SKM-1 treated with dmso at 0.1 percent for 144 hours (cell line): ENCODE measurements around the gene SMAD3.

Experiments
- DNase-seq: peaks from one replicate; lab custom pipeline; 2025; ENCODE audit not compliant: unreplicated experiment; lab: John Stamatoyannopoulos, UW

The SMAD3 gene

GRCh38 chr15:67124911-67125588 is 59.6 kb downstream of the SMAD3 start:
- no peak for DNase-seq

- DNase-seq = no peak
Measured at GRCh38 chr15:67125589-67126502, 60.4 kb downstream of the SMAD3 start.

GRCh38 chr15:67126551-67127330 is 61.3 kb downstream of the SMAD3 start:
- no peak for DNase-seq

DNA sequence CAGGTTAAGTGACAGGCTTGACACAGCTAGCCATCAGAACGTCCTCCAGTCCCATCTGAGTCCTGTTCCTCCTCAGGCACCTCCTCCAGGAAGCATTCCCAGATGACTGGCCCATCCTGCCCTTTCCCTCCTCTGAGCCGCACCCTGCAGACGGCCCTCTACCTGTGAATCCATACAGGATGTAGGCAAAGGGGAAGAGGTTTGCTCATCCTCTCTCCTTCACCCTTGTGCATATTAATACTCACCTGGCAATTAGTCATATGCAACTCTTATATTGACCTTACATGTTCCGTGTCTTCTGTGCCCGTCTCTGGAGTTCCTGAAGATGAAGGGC is 61.9 kb downstream of the SMAD3 start:
- DNase-seq = no peak

- no peak for DNase-seq
Measured at GRCh38 chr15:67127965-67128364, 62.6 kb downstream of the SMAD3 start.

GRCh38 chr15:67130166-67130565 is 64.8 kb downstream of the SMAD3 start:
- no peak for DNase-seq

- no peak for DNase-seq
Measured at GRCh38 chr15:67130673-67131601, 65.5 kb downstream of the SMAD3 start.

DNA sequence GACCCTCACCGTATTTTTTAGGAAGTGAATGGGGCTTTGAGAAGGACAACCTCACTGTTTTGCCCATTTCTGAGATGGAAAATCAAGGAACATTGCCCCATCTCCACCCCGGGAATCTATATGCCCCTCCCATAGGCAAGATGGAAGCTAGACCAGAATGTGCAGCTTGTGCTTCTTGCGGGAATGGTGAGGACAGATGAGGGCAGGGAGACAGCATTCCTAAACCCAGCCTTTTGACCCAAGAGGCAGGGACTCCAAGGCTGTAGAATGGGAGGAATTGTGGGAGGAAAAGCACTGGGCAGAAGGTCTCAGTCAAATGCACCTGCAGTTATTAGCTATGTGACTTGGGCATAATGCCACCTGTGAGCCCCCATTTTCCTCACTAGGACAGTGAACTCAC is 66.9 kb downstream of the SMAD3 start:
- no peak for DNase-seq

DNA sequence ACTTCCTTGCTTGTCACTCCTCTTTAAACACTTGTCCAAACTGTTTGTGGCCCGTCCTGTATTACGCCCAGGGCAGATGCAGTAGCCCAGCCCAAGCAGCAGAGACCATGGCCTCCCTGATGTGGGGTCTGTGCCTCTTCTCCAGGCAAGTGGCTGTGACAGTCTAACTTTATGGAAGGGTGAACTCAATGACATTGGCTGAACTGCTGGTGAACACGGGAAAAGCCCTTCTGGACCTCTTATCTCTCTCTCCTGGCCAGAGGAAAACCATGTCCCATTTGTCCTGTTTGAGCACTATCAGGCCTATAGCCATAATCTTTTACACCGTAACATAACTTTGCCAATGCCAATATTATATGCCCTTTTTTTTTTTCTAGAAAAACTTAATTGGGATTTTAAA is 67.6 kb downstream of the SMAD3 start:
- DNase-seq = no peak

DNA sequence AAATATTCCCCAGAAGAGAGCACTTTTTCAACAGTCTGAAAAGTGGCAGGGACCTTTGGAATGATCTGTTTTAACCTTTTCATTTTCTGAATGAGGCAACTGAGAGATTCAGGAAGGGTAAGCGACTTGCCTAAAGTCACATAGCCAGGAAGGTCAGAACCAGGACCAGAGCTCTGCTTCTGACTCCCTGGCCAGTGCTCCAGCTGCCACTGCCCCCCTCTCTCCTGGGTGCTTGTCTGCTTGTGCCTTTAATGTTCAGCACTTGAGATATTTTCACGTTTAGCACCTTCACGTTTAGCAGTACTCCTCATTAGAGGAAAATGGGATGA is 68.3 kb downstream of the SMAD3 start:
- no peak for DNase-seq

- DNase-seq = no peak
Measured at GRCh38 chr15:67134067-67134838, 68.9 kb downstream of the SMAD3 start.

GRCh38 chr15:67134871-67135492 is 69.6 kb downstream of the SMAD3 start:
- DNase-seq = no peak

- DNase-seq = no peak
Measured at GRCh38 chr15:67135494-67135893, 70.1 kb downstream of the SMAD3 start.

GRCh38 chr15:67136802-67137201 is 71.4 kb downstream of the SMAD3 start:
- no peak for DNase-seq

DNA sequence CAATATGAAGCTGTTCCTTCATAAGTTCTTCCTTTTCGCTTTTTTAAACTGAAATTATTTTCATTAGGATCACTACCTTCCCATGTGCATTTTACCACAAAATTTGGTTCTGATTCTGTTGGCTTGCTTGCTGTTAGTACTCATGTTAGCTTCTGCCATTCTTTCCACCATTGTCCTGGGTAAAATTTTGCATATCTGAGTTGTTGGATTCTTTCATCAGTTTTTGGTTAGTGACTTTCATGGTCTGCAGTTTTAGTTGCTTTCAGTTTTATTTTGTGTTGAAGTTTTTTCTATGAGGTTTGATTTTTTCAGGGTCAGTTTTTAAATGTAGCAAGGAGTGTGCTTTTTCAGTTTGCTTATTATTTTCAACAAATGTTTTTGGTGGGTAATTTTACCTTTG is 71.9 kb downstream of the SMAD3 start:
- no peak for DNase-seq

DNA sequence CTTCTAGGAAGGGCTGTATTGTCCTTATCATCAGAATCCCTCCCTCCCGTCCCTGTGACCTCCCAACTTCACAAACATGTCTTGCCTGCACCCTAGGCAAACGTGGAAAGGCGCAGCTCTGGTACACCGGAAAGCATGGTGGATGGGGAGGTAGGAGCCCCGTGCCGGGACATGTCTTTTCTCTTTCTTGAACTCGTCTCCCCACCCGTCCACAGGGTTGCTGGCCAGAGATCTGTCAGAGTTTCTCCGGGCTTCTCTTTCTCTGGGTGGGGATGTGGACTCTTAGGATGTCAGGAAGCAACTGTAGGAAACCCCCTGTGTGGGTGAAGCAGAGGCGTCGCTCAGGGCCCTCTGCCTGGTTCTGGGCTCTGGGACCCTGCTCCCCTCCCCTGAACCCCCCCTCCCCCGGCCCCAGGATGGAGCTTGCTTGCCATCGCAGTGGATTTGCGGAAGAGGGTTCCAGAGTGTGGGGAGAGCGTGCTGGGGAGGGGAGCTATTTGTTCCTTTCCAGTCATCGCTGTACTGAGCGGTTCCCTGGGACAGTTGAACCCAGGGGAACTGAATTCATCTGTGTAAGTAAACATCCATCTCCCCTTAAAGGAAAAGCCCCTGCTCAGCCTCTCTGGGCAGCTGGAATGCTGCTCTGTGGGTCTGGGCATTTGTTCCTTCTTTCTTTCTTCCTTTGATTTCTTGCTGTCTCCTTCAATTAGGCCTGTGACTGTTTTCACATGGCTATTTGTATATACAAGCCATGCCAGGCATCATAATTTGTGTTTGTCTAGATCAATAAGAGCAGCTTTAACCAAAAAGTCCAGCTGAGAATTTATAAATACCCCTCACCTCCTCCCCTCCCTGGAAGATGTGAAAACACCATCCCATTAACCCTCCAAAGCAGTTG is 72.8 kb downstream of the SMAD3 start:
- DNase-seq = no peak

DNA sequence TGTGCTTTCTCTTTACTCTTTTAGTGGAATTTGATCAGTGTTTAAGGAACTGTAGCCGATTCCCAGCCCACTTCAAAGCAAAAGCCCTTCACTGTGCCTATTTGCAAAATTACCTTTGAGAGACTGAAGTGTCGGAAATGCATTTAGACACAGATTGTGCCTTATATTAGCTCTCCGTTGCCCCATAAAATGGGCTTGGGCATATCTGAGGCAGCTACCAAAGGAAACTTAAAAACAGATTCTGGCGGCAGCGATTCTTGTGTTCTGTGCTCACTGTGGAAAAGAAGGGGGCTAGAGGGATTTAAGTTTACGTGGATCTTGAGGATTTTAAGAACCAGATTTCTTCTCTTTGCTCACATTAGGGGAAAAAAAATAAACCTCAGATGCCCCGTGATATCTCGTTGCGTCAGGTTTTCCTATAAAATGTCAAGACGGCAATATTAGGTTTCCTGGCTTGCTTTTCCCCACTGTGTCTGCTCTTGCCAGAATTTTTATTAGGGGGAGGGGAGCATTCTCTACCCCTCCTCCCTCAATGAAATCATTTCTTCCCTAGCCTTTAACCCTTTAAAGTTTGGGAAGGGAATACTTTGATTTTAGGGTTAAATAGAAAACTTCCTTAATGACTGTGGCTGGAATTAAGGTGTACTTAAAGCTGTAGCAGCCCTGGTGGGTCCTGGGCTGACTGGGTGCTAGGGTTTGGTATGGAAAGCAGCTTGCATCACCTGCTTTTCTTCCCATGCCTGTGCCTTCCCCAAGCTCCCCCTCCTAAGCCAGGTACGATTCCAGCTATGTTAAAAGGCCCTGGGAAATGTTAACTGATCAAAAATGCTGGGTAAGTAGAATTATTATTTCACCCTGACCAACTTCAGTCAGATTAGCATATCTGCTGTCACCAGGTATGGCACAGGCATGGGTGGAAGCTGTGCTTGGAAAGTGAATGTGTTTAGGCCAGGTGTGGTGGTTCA is 73.8 kb downstream of the SMAD3 start:
- DNase-seq = no peak
